ENCODE measurements around the gene CRYL1.

CRYL1 gene

GRCh38 chr13:20473888-20474287, 51.8 kb downstream of the CRYL1 start:
- no peaks in the 10 kb centered on the region for H3K4me1 ChIP-seq (ENCODE audit: insufficient read depth, low read length)
- H3K27me3 ChIP-seq (ENCODE audit: insufficient read depth, low read length): no peaks in the 10 kb centered on the region
- no peaks in the 10 kb centered on the region for H3K9me3 ChIP-seq (ENCODE audit: low read length)
- no peaks in the 10 kb centered on the region for H3K36me3 ChIP-seq (ENCODE audit: insufficient read depth, low read length)
- H3K4me3 ChIP-seq (ENCODE audit: low read length): no peak overlapping the region
- no peak overlapping the region for H2AFZ ChIP-seq (ENCODE audit: low read depth, low read length)

- no peaks in the 10 kb centered on the region for H3K36me3 ChIP-seq (ENCODE audit: insufficient read depth, low read length)
- no peaks in the 10 kb centered on the region for H3K4me1 ChIP-seq (ENCODE audit: insufficient read depth, low read length)
- H3K4me3 ChIP-seq (ENCODE audit: low read length): no peak overlapping the region
- H3K9me3 ChIP-seq (ENCODE audit: low read length): no peaks in the 10 kb centered on the region
- H3K27me3 ChIP-seq (ENCODE audit: insufficient read depth, low read length): no peaks in the 10 kb centered on the region
- H2AFZ ChIP-seq (ENCODE audit: low read depth, low read length): no peak overlapping the region
Measured at GRCh38 chr13:20473139-20473538, 52.5 kb downstream of the CRYL1 start.

GRCh38 chr13:20472531-20472930, 53.1 kb downstream of the CRYL1 start:
- H3K9me3 ChIP-seq (ENCODE audit: low read length): no peaks in the 10 kb centered on the region
- H3K36me3 ChIP-seq (ENCODE audit: insufficient read depth, low read length): no peaks in the 10 kb centered on the region
- no peak overlapping the region for H2AFZ ChIP-seq (ENCODE audit: low read depth, low read length)
- no peaks in the 10 kb centered on the region for H3K27me3 ChIP-seq (ENCODE audit: insufficient read depth, low read length)
- no peaks in the 10 kb centered on the region for H3K4me1 ChIP-seq (ENCODE audit: insufficient read depth, low read length)
- H3K4me3 ChIP-seq (ENCODE audit: low read length): no peak overlapping the region

GRCh38 chr13:20470136-20470535, 55.5 kb downstream of the CRYL1 start:
- Histone ChIP-seq H3K4me3 (ENCODE audit: low read length) (no peak overlapping the region), H2AFZ (ENCODE audit: low read depth, low read length) (no peak overlapping the region), H3K36me3 (ENCODE audit: insufficient read depth, low read length) (no peaks in the 10 kb centered on the region), H3K27me3 (ENCODE audit: insufficient read depth, low read length) (no peaks in the 10 kb centered on the region), H3K9me3 (ENCODE audit: low read length) (no peaks in the 10 kb centered on the region), H3K4me1 (ENCODE audit: insufficient read depth, low read length) (no peaks in the 10 kb centered on the region)

GRCh38 chr13:20466371-20466770, 59.3 kb downstream of the CRYL1 start:
- Histone ChIP-seq H3K36me3 (ENCODE audit: insufficient read depth, low read length) (no peaks in the 10 kb centered on the region), H3K4me3 (ENCODE audit: low read length) (no peak overlapping the region), H2AFZ (ENCODE audit: low read depth, low read length) (no peak overlapping the region), H3K9me3 (ENCODE audit: low read length) (no peaks in the 10 kb centered on the region), H3K4me1 (ENCODE audit: insufficient read depth, low read length) (no peaks in the 10 kb centered on the region), H3K27me3 (ENCODE audit: insufficient read depth, low read length) (no peaks in the 10 kb centered on the region)

DNA sequence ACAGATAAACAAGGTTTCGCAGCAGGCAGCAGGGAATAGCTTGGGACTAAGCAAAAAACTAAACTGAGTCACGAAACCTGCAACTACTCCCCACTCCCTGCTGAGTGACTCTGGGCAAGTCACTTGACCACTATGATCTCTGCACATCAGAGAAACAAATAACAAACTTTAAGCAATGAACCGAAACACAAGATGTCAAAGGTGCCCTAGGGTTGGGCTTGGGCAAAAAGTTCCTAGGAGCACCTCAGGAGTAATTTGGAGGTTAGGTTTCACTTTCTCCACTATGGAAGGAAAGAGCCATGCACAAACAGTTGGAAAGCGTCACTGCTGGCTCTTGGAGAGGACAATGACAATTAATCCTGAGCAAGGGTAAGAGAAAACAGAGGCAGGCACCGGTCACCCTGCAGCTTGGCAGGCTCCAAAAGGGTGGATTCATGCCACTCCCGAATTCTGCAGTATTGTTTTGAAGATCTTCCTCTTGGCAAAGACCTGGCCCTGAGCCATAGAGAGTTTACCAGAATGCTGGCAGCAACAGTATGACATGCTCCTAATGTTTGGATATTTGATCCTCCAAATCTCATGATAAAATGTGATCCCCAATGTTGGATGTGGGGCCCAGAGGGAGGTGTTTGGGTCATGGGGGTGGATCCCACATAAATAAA, 60.3 kb downstream of the CRYL1 start:
- no peaks in the 10 kb centered on the region for H3K4me1 ChIP-seq (ENCODE audit: insufficient read depth, low read length)
- H3K9me3 ChIP-seq (ENCODE audit: low read length): no peaks in the 10 kb centered on the region
- no peaks in the 10 kb centered on the region for H3K27me3 ChIP-seq (ENCODE audit: insufficient read depth, low read length)
- no peak overlapping the region for H2AFZ ChIP-seq (ENCODE audit: low read depth, low read length)
- no peak overlapping the region for H3K4me3 ChIP-seq (ENCODE audit: low read length)
- no peaks in the 10 kb centered on the region for H3K36me3 ChIP-seq (ENCODE audit: insufficient read depth, low read length)

GRCh38 chr13:20462921-20463320, 62.7 kb downstream of the CRYL1 start:
- Histone ChIP-seq H3K36me3 (ENCODE audit: insufficient read depth, low read length) (no peaks in the 10 kb centered on the region), H2AFZ (ENCODE audit: low read depth, low read length) (no peak overlapping the region), H3K9me3 (ENCODE audit: low read length) (no peaks in the 10 kb centered on the region), H3K27me3 (ENCODE audit: insufficient read depth, low read length) (no peaks in the 10 kb centered on the region), H3K4me1 (ENCODE audit: insufficient read depth, low read length) (no peaks in the 10 kb centered on the region), H3K4me3 (ENCODE audit: low read length) (no peak overlapping the region)

- no peaks in the 10 kb centered on the region for H3K9me3 ChIP-seq (ENCODE audit: low read length)
- H3K4me1 ChIP-seq (ENCODE audit: insufficient read depth, low read length): no peaks in the 10 kb centered on the region
Measured at GRCh38 chr13:20462533-20462915, 63.1 kb downstream of the CRYL1 start.

DNA sequence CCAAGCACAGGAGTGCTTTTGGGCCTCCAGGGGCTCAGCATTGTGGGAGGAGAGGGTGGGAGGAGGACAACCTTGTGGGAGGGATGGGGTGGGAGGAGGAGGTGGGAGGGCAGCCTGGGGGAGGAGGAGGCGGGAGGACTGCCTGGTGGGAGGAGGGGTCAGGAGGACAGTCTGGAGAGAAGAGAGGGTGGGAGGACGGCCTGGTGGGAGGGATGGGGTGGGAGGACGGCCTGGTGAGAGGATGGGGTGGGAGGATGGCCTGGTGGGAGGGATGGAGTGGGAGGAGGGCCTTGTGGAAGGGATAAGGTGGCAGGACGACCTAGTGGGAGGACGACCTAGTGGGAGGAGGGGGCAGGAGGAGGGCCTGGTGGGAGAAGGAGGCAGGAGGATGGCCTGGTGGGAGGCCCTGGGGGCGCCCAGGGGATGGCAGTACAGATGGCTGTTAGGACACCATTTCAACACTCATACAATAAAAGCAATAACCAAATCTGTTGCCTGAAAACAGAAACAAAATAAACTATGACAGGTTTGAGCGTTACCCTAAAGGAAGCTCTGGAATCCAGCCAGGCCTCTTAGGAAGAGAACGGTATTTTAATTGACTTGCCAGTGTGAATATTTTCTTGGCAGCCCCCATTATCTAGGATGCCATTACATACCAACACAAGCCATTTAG, 63.7 kb downstream of the CRYL1 start:
- Histone ChIP-seq H2AFZ (ENCODE audit: low read depth, low read length) (no peak overlapping the region), H3K4me1 (ENCODE audit: insufficient read depth, low read length) (no peaks in the 10 kb centered on the region), H3K4me3 (ENCODE audit: low read length) (no peak overlapping the region), H3K36me3 (ENCODE audit: insufficient read depth, low read length) (no peaks in the 10 kb centered on the region), H3K9me3 (ENCODE audit: low read length) (no peaks in the 10 kb centered on the region), H3K27me3 (ENCODE audit: insufficient read depth, low read length) (no peaks in the 10 kb centered on the region)

More at GRCh38 chr13:20462533-20462915, 63.1 kb downstream of the CRYL1 start:
- Histone ChIP-seq H3K4me3 (ENCODE audit: low read length) (no peak overlapping the region), H3K36me3 (ENCODE audit: insufficient read depth, low read length) (no peaks in the 10 kb centered on the region), H3K27me3 (ENCODE audit: insufficient read depth, low read length) (no peaks in the 10 kb centered on the region), H2AFZ (ENCODE audit: low read depth, low read length) (no peak overlapping the region)

- no peaks in the 10 kb centered on the region for H3K27me3 ChIP-seq (ENCODE audit: insufficient read depth, low read length)
- H3K9me3 ChIP-seq (ENCODE audit: low read length): no peaks in the 10 kb centered on the region
- H2AFZ ChIP-seq (ENCODE audit: low read depth, low read length): no peak overlapping the region
- H3K36me3 ChIP-seq (ENCODE audit: insufficient read depth, low read length): no peaks in the 10 kb centered on the region
- H3K4me3 ChIP-seq (ENCODE audit: low read length): no peak overlapping the region
- H3K4me1 ChIP-seq (ENCODE audit: insufficient read depth, low read length): no peaks in the 10 kb centered on the region
Measured at GRCh38 chr13:20461481-20461859, 64.2 kb downstream of the CRYL1 start.

- no peak overlapping the region for H2AFZ ChIP-seq (ENCODE audit: low read depth, low read length)
- no peaks in the 10 kb centered on the region for H3K9me3 ChIP-seq (ENCODE audit: low read length)
- H3K4me3 ChIP-seq (ENCODE audit: low read length): no peak overlapping the region
- no peaks in the 10 kb centered on the region for H3K27me3 ChIP-seq (ENCODE audit: insufficient read depth, low read length)
- no peaks in the 10 kb centered on the region for H3K4me1 ChIP-seq (ENCODE audit: insufficient read depth, low read length)
- no peaks in the 10 kb centered on the region for H3K36me3 ChIP-seq (ENCODE audit: insufficient read depth, low read length)
Measured at GRCh38 chr13:20460761-20461160, 64.9 kb downstream of the CRYL1 start.

GRCh38 chr13:20457670-20458069, 68.0 kb downstream of the CRYL1 start:
- Histone ChIP-seq H3K27me3 (ENCODE audit: insufficient read depth, low read length) (no peaks in the 10 kb centered on the region), H2AFZ (ENCODE audit: low read depth, low read length) (no peak overlapping the region), H3K4me1 (ENCODE audit: insufficient read depth, low read length) (no peaks in the 10 kb centered on the region), H3K36me3 (ENCODE audit: insufficient read depth, low read length) (no peaks in the 10 kb centered on the region), H3K9me3 (ENCODE audit: low read length) (no peaks in the 10 kb centered on the region), H3K4me3 (ENCODE audit: low read length) (no peak overlapping the region)

DNA sequence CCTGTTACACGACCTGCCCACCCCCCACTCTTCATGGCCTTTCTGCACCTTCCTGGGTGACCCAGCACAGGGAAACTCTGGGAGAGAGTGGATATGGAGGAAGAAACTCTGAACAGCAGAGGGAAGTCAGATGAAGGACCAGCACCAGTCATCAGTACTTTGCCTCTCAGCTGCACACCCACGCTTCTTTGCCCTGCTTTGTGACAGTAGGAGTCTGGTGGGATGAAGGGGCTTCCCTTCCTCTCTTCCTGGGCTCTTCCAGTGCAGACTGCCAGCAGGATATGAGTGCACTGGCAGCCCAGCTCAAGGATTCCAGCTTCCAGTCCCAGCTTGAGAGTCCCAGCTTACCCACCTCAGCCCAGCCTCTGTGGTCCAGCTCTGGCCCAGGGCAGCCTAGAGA, 68.9 kb downstream of the CRYL1 start:
- Histone ChIP-seq H3K9me3 (ENCODE audit: low read length) (no peaks in the 10 kb centered on the region), H3K27me3 (ENCODE audit: insufficient read depth, low read length) (no peaks in the 10 kb centered on the region)

DNA sequence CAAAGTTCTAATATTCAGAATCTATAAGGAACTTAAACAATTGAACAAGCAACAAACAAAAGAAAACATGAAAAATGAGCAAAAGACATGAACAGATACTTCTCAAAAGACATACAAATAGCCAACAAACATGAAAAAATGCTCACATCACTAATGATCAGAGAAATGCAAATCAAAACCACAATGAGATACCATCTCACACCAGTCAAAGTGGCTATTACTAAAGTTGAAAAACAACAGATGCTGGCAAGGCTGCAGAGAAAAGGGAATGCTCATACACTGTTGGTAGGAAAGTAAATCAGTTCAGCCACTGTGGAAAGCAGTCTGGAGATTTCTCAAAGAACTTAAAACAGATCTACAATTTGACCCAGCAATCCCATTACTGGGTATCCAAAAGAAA, 74.3 kb downstream of the CRYL1 start:
- no peak overlapping the region for H3K4me3 ChIP-seq (ENCODE audit: low read length)
- no peaks in the 10 kb centered on the region for H3K27me3 ChIP-seq (ENCODE audit: insufficient read depth, low read length)

More for the DNA sequence above, 68.9 kb downstream of the CRYL1 start:
- H3K4me3 ChIP-seq (ENCODE audit: low read length): no peak overlapping the region
- H2AFZ ChIP-seq (ENCODE audit: low read depth, low read length): no peak overlapping the region
- no peaks in the 10 kb centered on the region for H3K4me1 ChIP-seq (ENCODE audit: insufficient read depth, low read length)
- no peaks in the 10 kb centered on the region for H3K36me3 ChIP-seq (ENCODE audit: insufficient read depth, low read length)

More for the DNA sequence above, 74.3 kb downstream of the CRYL1 start:
- no peaks in the 10 kb centered on the region for H3K9me3 ChIP-seq (ENCODE audit: low read length)
- no peak overlapping the region for H2AFZ ChIP-seq (ENCODE audit: low read depth, low read length)
- no peaks in the 10 kb centered on the region for H3K36me3 ChIP-seq (ENCODE audit: insufficient read depth, low read length)
- H3K4me1 ChIP-seq (ENCODE audit: insufficient read depth, low read length): no peaks in the 10 kb centered on the region

Data from neuron (in vitro differentiated cells).